IPS-NIHi11 (cell line): ENCODE measurements around the gene FN1.
A peak's percentile ranks its signal among the peaks of the same experiment; 100 is the strongest.

ENCODE experiments used
- DNase-seq: peaks from one replicate; pipeline ENCODE4 v3.0.0; 2012; ENCODE audit warnings: mixed read lengths, low spot score

FN1 gene

GRCh38 chr2:215435870-215436704, at the start of gene FN1:
TSS of gene FN1 (minus strand) at chr2:215436068. CDS start at chr2:215435802, 266 bp downstream.
- DNase-seq, result peak; percentile 95

GRCh38 chr2:215485032-215485431, 49.2 kb upstream of the FN1 start:
- DNase-seq, result no peak

GRCh38 chr2:215484570-215484969, 48.7 kb upstream of the FN1 start:
- DNase-seq, result no peak

- DNase-seq, result no peak
Measured at GRCh38 chr2:215483431-215483830, 47.6 kb upstream of the FN1 start.

GRCh38 chr2:215479536-215480240, 43.8 kb upstream of the FN1 start:
- peak; percentile 17 for DNase-seq

- DNase-seq, result no peak
Measured at GRCh38 chr2:215479121-215479520, 43.3 kb upstream of the FN1 start.

GRCh38 chr2:215476424-215476823, 40.6 kb upstream of the FN1 start:
- no peak for DNase-seq

GRCh38 chr2:215466097-215466909, 30.4 kb upstream of the FN1 start:
- no peak for DNase-seq

GRCh38 chr2:215465256-215465655, 29.4 kb upstream of the FN1 start:
- DNase-seq, result no peak

GRCh38 chr2:215461836-215462532, 26.1 kb upstream of the FN1 start:
- DNase-seq, result no peak

GRCh38 chr2:215460682-215461382, 25.0 kb upstream of the FN1 start:
- DNase-seq, result no peak

GRCh38 chr2:215455958-215456357, 20.1 kb upstream of the FN1 start:
- DNase-seq, result no peak

GRCh38 chr2:215454519-215455246, 18.8 kb upstream of the FN1 start:
- peak; percentile 41 for DNase-seq

GRCh38 chr2:215452725-215453124, 16.9 kb upstream of the FN1 start:
- peak; percentile 25 for DNase-seq

- DNase-seq, result no peak
Measured at GRCh38 chr2:215451012-215451756, 15.3 kb upstream of the FN1 start.

- DNase-seq, result no peak
Measured at GRCh38 chr2:215450188-215451011, 14.5 kb upstream of the FN1 start.

- no peak for DNase-seq
Measured at GRCh38 chr2:215447673-215448081, 11.8 kb upstream of the FN1 start.

- no peak for DNase-seq
Measured at GRCh38 chr2:215447056-215447455, 11.2 kb upstream of the FN1 start.

GRCh38 chr2:215442401-215442787, 6.5 kb upstream of the FN1 start:
- DNase-seq, result no peak
